ENCODE results near the gene A4GNT.

DNA sequence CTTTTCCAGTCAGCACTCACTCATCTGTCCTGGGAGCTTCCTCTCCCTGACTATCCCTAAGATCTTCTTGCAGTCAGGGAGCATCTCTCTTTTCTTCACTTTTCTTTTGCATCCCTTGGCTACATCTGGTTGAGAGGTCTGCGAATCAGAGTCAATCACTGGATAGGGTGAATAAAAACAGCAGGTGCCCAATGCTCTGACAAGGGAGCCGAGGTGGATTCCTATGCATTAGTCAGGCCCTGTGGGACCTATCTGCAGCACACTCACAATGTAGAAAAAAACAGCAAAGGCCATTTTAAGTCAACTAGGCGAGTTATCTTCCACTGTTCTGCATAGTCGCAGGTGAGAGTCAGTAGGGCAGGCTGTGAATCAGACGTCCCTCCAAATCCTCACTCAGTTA, 52.3 kb downstream of the A4GNT start:
- TF ChIP-seq, protein P1, sequence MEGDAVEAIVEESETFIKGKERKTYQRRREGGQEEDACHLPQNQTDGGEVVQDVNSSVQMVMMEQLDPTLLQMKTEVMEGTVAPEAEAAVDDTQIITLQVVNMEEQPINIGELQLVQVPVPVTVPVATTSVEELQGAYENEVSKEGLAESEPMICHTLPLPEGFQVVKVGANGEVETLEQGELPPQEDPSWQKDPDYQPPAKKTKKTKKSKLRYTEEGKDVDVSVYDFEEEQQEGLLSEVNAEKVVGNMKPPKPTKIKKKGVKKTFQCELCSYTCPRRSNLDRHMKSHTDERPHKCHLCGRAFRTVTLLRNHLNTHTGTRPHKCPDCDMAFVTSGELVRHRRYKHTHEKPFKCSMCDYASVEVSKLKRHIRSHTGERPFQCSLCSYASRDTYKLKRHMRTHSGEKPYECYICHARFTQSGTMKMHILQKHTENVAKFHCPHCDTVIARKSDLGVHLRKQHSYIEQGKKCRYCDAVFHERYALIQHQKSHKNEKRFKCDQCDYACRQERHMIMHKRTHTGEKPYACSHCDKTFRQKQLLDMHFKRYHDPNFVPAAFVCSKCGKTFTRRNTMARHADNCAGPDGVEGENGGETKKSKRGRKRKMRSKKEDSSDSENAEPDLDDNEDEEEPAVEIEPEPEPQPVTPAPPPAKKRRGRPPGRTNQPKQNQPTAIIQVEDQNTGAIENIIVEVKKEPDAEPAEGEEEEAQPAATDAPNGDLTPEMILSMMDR (conservative IDR thresholded peaks at IDR 0.05 in 1 of 2, IDR thresholded peaks at IDR 0.05 in 1 of 2; ENCODE audit: low read depth in 1 of 2, low read length in 2 of 2): no peak
- no peak for TF ChIP-seq EZH2 (IDR thresholded peaks at IDR 0.05; ENCODE audit: low read length, missing control alignments)
